Measurements from ENCODE around the gene C19orf81. TPM values are rescaled to one million over a fixed set of nuclear protein-coding genes. Genes with fewer than 3 reads are reported as not detected.
"Not testable (repeated sequence)": the region's sequence is repeated elsewhere in the genome, so short reads cannot be mapped to it uniquely, and the experiment has no call there.

Gene C19orf81
- total and polyA plus RNA-seq, 2 of the 4 experiments (the other 2 are of a cell fraction): 0.31 TPM; not detected in 1

DNA sequence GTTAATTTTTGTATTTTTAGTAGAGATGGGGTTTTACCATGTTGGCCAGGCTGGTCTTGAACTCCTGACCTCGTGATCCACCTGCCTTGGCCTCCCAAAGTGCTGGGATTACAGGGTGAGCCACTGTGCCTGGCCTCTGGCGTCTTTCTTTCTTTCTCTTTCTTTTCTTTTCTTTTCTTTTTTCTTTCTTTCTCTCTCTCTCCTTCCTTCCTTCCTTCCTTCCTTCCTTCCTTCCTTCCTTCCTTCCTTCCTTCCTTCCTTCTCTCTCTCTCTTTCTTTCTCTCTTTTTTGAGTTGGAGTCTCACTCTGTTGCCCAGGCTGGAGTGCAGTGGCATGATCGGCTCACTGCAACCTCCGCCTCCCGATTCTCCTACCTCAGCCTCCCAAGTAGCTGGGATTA is 30.1 kb upstream of the C19orf81 start:
- H3K14ac ChIP-seq (replicated peaks; ENCODE audit: low read depth, low read length); H3K4ac ChIP-seq (ENCODE audit: low read depth, low read length); H3K4me2 ChIP-seq (ENCODE audit: low read depth, low read length); H3K18ac ChIP-seq (ENCODE audit: low read depth, low read length); H3K27ac ChIP-seq (ENCODE audit: insufficient read depth, low read length); H3K23ac ChIP-seq (ENCODE audit: low read depth, low read length); H3K27me3 ChIP-seq (ENCODE audit: control insufficient read depth, insufficient read depth, low read length); H2AK9ac ChIP-seq (replicated peaks; ENCODE audit: low read depth, low read length, poor library complexity); intact Hi-C loops (cut with micrococcal nuclease); H4K5ac ChIP-seq (ENCODE audit: low read depth, low read length); H2BK20ac ChIP-seq (ENCODE audit: low read depth, low read length); CTCF ChIA-PET; H4K20me1 ChIP-seq (ENCODE audit: insufficient read depth, low read length); H3K9me3 ChIP-seq (ENCODE audit: control insufficient read depth, insufficient read depth, low read length); DNase-seq; H4K8ac ChIP-seq (ENCODE audit: low read depth in 2 of 2, low read length in 2 of 2); in situ Hi-C loops (cut with MboI; ENCODE audit: low sequenced_read_pairs); H3K9me1 ChIP-seq (ENCODE audit: insufficient read depth, low read length); H3K4me3 ChIP-seq (ENCODE audit: insufficient read depth, low read depth, low read length); H2BK15ac ChIP-seq (ENCODE audit: low read depth, low read length); H4K91ac ChIP-seq (ENCODE audit: insufficient read depth, low read depth, low read length); H2AFZ ChIP-seq (replicated peaks; ENCODE audit: low read length, poor library complexity); H3K36me3 ChIP-seq (ENCODE audit: control insufficient read depth, insufficient read depth, low read length); H3K56ac ChIP-seq (ENCODE audit: extremely low read depth, insufficient read depth, low read length); H2BK5ac ChIP-seq (ENCODE audit: low read depth, low read length, poor library complexity, severe bottlenecking); H3K4me1 ChIP-seq (ENCODE audit: control insufficient read depth, insufficient read depth, low read length); dilution Hi-C loops (cut with HindIII; ENCODE audit: low sequenced_read_pairs, unreplicated experiment); BruUV-seq (replicated peaks); H2BK120ac ChIP-seq (ENCODE audit: low read depth, low read length); H3K79me1 ChIP-seq (ENCODE audit: low read depth in 1 of 2, low read length in 2 of 2); H2AK5ac ChIP-seq (ENCODE audit: low read depth, low read length); POLR2A ChIA-PET (ENCODE audit: unreplicated experiment); ATAC-seq (ENCODE audit: low read depth); H3K9ac ChIP-seq (ENCODE audit: low read depth, low read length): not testable (repeated sequence)
- 92% methylated on average over 3 of the region's 5 CpGs; no CpG with 5 or more reads in 1 of the 2 experiments for WGBS, 2 experiments (ENCODE audit: extremely low coverage in 2 of 2, insufficient read length in 1 of 2)

DNA sequence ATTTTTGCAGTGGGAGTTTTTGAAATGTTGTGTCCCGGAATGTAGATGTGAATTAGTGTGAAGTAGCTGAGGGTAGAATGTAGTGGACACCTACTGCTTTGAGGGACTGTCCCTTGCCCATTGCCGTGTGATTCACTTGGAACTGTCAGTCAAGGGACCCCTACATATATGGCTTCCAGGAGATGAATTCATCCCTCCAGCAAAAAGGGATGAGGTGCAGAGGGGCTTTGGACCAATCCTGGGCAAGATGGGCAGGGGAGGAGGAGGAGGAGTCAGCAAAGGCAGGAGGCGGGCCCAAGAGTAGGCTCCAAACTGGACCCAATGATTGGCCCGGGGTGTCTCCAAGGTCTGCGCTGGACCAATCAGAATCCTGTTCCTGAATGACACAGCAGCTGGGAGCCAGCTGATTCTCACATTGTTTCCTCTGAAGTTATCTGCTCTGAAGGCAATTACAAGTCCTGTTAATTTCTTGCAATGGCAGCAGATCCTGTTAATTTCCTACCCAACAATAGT is 28.8 kb upstream of the C19orf81 start:
- H4K5ac ChIP-seq (ENCODE audit: low read depth, low read length); H3K23ac ChIP-seq (ENCODE audit: low read depth, low read length); H3K4me1 ChIP-seq (ENCODE audit: control insufficient read depth, insufficient read depth, low read length); H4K8ac ChIP-seq (ENCODE audit: low read depth in 2 of 2, low read length in 2 of 2); BruUV-seq (replicated peaks); H2BK20ac ChIP-seq (ENCODE audit: low read depth, low read length); H4K91ac ChIP-seq (ENCODE audit: insufficient read depth, low read depth, low read length); H3K9ac ChIP-seq (ENCODE audit: low read depth, low read length); H2AK9ac ChIP-seq (replicated peaks; ENCODE audit: low read depth, low read length, poor library complexity); H3K4ac ChIP-seq (ENCODE audit: low read depth, low read length); H2BK120ac ChIP-seq (ENCODE audit: low read depth, low read length); in situ Hi-C loops (cut with MboI; ENCODE audit: low sequenced_read_pairs); H2BK5ac ChIP-seq (ENCODE audit: low read depth, low read length, poor library complexity, severe bottlenecking); H3K36me3 ChIP-seq (ENCODE audit: control insufficient read depth, insufficient read depth, low read length); H4K20me1 ChIP-seq (ENCODE audit: insufficient read depth, low read length); H2AK5ac ChIP-seq (ENCODE audit: low read depth, low read length); DNase-seq; H3K18ac ChIP-seq (ENCODE audit: low read depth, low read length); POLR2A ChIA-PET (ENCODE audit: unreplicated experiment); H3K4me2 ChIP-seq (ENCODE audit: low read depth, low read length); H3K9me3 ChIP-seq (ENCODE audit: control insufficient read depth, insufficient read depth, low read length); H3K4me3 ChIP-seq (ENCODE audit: insufficient read depth, low read depth, low read length); H2AFZ ChIP-seq (replicated peaks; ENCODE audit: low read length, poor library complexity); dilution Hi-C loops (cut with HindIII; ENCODE audit: low sequenced_read_pairs, unreplicated experiment); H3K79me1 ChIP-seq (ENCODE audit: low read depth in 1 of 2, low read length in 2 of 2); H3K14ac ChIP-seq (replicated peaks; ENCODE audit: low read depth, low read length); H3K56ac ChIP-seq (ENCODE audit: extremely low read depth, insufficient read depth, low read length); H3K27me3 ChIP-seq (ENCODE audit: control insufficient read depth, insufficient read depth, low read length); H3K27ac ChIP-seq (ENCODE audit: insufficient read depth, low read length); H3K9me1 ChIP-seq (ENCODE audit: insufficient read depth, low read length); CTCF ChIA-PET; H2BK15ac ChIP-seq (ENCODE audit: low read depth, low read length); intact Hi-C loops (cut with micrococcal nuclease); ATAC-seq (ENCODE audit: low read depth): not testable (repeated sequence)
- no CpG with 5 or more reads among the region's 5 CpGs for WGBS, 2 experiments (ENCODE audit: extremely low coverage in 2 of 2, insufficient read length in 1 of 2)
